Hepatic stellate cell (primary cell): ENCODE data around the gene ENTREP3.
A peak's percentile ranks its signal among the peaks of the same experiment; 100 is the strongest.
"Not testable (repeated sequence)": the region's sequence is repeated elsewhere in the genome, so short reads cannot be mapped to it uniquely, and the experiment has no call there.

Experiments
- DNase-seq: peaks from one replicate; pipeline ENCODE4 v3.0.0; 2011; ENCODE audit warnings: low spot score

The ENTREP3 gene

DNA sequence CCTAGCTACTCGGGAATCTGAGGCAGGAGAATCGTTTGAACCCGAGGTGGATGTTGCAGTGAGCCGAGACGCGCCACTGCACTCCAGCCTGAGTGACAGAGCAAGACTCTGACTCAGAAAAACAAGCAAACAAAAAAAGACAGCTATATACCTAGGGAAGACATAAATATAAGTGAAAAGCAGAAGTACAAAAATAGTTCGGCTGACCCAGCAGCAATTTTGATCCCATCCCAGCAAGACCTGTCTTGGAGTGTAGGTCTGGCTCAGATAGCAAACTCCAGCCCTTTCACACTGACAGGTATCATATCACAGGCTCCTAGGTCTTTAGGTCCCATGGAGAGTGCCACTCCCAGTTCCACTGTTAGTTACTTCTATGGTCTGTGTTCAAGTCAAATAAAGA lies 32.2 kb downstream of the ENTREP3 start:
- no peak for DNase-seq

DNA sequence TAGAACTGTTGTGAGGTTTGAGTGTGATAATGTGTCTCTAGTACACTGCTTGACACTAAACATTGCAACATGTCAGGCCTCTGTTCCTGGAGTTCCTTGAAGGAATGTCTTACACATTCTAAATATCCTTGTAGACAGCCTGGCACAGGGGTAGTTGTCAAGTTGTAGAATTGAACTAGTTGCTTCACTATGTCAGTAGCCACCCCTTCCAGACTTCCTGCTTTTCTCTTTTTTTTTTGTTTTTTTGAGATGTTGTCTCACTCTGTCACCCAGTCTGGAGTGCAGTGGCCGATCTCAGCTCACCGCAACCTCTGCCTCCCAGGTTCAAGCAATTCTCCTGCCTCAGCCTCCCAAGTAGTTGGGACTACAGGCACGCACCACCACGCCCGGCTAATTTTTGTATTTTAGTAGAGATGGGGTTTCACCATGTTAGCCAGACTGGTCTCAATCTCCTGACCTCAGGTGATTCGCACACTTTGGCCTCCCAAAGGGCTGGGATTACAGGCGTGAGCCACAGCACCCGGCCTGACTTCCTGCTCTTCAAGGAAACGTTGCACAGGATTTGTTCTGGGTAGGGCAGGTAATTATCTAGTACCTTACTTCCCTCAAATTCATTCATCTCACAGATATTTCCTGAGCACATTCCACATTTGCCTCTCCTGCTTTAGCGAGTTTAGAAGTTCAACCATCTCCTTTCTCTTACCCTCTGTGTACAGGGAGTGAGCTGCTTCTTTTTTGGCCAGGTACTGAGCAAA lies 34.9 kb downstream of the ENTREP3 start:
- DNase-seq = not testable (repeated sequence)

DNA sequence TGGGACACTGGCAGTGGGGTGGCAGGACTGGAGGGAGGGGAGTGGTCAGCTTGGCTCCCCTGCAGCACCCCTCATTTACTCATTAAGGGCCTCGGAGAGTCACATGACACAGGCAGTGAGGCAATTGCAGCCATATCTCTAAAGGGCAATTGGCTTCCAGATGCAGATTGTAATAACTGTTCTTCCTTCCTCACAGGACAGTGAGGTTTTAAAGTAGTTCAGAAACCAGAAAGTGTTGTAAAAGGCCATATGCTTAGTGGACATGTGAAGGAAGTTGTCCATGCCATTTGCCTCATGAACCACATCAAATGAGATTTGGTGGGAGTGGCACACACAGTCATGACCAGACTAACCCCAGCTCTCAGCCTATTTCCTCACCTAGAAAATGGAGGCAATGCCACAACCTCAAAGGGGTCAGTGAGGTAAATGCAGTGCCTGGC lies 35.7 kb downstream of the ENTREP3 start:
- DNase-seq = no peak

DNA sequence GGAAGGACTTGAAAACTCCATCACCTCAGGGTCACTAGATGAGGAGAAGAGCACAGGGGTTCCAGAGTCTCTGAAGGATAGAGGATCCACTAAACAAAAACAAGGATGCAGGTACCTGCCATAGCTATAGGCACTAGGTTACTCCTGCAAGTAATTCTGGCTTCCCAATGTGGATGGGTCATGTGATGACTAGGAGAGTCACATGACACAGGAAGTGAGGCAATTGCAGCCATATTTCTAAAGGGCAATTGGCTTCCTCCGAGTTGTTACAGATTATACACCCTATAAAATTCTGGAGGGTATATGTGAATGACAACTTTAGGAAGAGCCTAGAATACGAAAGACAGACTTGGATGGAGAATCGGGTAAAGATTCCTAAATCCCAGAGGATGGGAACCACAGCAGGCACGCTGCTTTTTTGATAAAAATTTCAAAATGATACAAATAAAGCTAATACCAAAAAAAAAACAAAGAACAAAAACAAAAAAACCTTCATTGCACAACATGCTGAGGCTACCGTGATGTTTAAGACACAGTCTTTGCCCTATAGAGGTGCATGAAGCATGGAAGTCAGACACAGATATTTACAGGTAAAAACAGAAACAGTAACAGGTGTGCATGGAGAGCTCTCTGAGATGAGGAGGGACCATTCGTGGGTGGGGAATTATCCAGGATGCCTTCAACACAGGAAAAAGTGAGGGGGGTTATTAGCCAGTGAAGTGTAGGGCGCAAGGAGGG lies 36.3 kb downstream of the ENTREP3 start:
- peak; percentile 71 for DNase-seq

- DNase-seq = not testable (repeated sequence)
Measured at GRCh38 chr1:155214702-155215101, 40.6 kb downstream of the ENTREP3 start.

- not testable (repeated sequence) for DNase-seq
Measured at GRCh38 chr1:155212051-155212440, 43.2 kb downstream of the ENTREP3 start.

DNA sequence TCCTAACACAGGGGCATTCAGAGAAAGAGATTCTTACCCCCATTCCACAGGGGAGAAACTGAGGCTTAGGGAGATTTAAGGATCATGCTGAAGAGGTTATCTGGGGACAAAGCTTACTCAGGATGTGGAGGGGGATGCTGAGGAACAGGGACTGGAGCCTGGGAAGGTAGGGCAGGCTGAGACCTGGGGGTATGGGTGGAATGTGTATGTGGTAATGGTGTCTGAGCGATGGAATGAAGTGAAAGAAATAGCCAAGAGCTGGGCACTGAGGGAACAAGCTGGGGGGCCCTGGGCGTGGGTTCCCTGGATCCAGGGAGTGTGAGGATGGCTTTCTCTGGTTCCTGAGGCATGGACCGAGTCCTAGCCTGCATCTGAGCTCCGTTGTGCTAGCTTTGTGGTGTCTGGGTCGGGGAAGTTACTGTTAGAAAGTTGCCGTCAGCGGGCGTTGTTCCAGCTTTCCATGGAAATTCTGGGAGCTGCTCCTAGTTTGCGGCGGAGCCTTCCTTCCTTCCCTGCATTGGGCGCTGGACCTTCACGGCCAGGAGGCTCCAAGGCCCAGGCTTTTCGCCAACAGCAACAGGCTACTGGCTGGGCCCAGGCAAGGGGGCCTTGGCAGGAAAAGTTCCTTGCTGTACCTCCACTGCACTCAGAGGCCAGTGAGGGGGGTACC lies 43.8 kb downstream of the ENTREP3 start:
- DNase-seq = not testable (repeated sequence)

DNA sequence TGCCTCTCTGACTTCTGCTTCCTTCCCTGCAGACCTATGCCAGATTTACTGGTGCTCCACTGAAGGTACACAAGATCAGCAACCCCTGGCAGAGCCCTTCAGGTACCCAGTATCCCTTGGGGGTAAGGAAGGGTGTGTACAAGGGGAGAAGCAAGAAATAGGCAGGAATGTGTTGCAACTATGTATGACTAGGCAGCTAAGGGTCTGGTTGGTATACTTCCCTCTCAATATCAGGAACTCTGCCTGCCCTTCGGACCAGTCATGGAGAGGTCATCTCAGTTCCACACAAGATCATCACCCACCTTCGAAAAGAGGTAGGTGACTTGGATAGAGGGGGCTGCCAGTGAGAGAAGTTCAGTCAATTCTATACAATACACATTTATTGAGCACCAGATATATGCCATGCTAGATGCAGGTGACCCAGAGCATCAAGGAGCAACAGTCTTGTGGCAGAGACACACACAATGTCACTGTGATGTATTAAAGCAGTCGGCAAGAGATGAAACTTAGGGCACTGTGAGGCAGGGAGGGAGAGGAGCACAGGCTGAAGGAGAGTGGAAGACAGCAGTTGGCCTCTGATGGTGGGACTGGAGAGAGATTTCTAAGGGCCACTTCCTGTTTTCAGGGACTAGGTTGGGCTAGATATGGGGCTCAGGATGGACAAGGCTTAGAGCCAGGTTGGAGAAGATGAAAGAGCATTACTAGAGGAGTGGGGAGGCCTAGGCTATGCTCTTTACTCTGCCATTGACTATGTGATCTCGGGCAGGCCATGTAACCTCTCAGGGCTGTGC lies 44.8 kb downstream of the ENTREP3 start:
- DNase-seq = no peak

- no peak for DNase-seq
Measured at GRCh38 chr1:155209312-155209721, 46.0 kb downstream of the ENTREP3 start.

GRCh38 chr1:155208541-155209311 lies 46.6 kb downstream of the ENTREP3 start, which contains the start of gene MTX1:
TSS of gene MTX1 (plus strand) at chr1:155208695. CDS start at chr1:155208805, 110 bp downstream.
- peak; percentile 90 for DNase-seq

DNA sequence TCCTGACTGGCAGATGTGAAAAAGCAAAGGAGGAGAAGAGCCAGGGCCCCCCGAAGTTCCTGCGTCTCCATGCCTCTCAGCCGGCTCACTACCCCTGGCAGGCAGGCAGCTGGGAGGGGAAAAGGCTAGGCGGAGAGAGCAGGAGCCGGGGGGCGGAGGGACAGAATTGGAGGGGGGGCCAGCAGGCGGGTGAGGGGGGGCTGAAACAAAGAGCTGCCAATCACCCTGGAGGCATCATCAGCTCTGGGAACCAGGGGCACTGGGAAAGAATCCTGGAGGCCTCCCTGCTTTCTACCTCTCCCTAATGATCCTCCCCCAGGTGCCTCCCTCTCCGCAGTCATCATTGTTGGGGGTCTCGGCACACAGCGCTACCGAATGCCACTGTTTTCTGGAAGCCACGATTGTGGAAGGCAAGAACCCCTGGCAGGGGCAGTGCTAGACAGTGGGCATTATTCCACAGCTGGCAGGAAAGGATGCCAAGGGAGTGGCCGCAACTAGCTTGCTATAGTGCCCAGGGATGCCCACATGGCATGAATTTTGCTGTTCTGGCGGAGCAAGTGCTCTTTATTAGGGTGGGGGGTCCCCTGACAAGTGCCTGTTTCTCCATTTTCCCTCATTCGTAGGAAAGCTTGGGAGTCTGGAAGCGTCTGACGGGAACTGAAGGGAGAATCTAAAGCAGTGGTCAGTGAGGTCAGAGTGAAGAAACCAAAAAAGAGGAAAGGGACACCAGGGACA lies 47.3 kb downstream of the ENTREP3 start, which contains the start of gene THBS3:
THBS3 (minus strand) TSS at position 92 of the 735 bp plus-strand sequence; CDS start at position 71, 21 bp downstream.
- no peak for DNase-seq

GRCh38 chr1:155206891-155207805 lies 48.1 kb downstream of the ENTREP3 start:
- peak; percentile 83 for DNase-seq

DNA sequence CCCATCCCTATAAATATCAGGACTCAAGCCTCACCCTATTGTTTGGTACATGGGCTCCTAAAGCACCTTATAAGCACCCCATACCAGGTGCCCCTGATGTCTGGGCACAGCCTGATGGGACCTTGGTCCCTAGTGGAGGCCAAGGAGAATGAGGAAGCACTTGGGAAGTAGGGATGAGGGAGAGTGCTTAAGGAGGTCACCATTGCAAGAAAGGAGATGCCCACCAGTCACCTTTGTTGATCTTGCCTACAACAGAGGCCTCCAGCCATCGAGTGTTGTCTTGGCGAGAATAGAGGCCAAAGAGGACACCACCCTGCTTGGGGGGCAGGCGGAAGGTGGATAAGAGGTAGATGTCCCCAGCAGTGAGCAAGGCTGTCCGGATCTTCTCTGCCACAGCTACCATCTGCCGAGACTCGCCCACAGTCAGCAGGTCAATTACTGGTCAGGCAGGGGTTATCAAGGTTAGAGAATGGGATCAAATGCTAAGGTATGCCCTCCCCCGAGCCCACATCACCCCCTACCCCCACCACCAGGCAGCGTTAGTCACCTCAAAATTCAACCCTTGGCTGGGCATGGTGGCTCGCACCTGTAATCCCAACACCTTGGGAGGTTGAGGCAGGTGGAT lies 49.2 kb downstream of the ENTREP3 start:
- DNase-seq = no peak

- DNase-seq = no peak
Measured at GRCh38 chr1:155205035-155205434, 50.2 kb downstream of the ENTREP3 start.

DNA sequence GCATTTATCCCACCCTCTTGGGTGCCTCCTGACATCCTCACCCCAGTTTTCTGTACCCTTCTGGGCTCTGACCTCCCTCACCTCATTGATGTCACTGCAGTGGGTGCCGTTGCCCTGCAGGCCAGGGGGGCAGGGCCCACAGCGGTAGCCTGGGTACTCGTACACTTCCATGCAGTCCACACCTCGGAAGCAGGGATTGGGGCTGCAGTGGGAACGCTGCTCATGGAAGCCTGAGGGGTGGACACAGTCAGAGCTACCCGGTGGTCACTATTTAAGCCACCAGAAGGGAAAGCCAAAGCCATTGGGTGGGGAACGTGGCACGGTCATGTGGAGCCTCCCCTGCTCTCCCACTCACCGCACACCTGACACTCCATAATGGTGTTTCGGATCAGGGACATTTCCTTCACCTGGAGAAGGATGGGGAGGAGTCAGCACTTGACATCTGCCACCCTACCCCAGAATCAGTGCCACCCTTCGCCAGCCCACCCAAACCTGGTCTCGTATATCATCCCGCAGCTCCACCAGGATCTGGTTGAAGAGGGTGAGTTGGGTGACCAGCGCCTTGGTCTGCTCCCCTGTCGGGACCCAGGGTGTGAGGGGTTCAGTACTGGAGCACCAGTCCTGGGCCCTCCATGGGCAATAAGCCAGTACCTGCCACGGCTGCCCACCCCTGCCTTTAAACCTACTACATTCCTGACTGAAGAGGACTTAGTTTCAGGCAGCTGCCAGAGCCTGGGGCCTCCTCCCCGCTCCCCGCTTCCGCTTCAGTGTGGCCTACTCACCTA lies 52.4 kb downstream of the ENTREP3 start:
- no peak for DNase-seq

- DNase-seq = no peak
Measured at GRCh38 chr1:155202198-155202597, 53.1 kb downstream of the ENTREP3 start.

GRCh38 chr1:155200920-155201319 lies 54.4 kb downstream of the ENTREP3 start:
- no peak for DNase-seq

DNA sequence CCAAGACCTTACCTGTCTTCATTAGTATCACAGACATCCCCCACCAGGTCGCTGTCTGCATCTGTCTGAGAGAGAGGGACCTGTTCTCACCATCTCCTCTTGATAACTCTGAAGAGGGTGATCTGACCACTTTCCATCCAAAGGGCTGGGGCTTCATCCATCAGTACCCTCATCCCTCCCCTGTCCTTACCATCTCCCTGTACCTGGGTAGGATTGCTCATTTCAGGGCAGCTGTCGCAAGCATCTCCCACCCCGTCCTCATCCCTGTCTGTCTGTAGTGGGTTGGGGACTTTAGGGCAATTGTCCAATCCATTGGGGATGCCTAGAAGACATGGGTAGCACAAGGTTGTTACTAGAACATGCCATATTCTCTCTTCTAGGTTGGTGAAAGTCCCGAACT lies 55.5 kb downstream of the ENTREP3 start:
- no peak for DNase-seq
